ENCODE results near the gene SKAP1. TPM values are rescaled to one million over a fixed set of nuclear protein-coding genes. Genes with fewer than 3 reads are reported as not detected.

The SKAP1 gene
- total and polyA plus RNA-seq, 2 of the 13 experiments (the other 11 are each of a cell fraction or from before 2014, with no cell fraction given) = 0.21 TPM; not detected in 1

DNA sequence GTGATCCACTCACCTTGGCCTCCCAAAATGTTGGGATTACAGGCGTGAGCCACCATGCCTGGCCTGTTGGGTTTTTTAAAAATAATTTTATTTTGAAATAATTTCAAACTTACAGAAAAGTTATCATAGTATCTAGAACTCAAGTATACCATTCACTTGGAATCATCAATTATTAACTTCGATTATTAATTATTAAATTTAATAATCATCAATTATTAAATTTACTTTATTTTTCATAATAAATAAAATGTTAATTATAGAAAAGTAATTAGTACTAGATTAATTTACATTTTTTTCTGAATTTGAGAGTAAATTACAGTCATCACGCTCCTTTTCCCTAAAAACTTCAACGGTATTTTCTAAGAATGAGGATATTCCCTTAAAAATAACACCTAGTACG is 13.7 kb upstream of the SKAP1 start:
- ATAC-seq (no peak), FAIRE-seq (no peak), DNase-seq (ENCODE audit: low spot score) (no peak)
- ChIA-PET POLR2A (no interaction called here), CTCF (ENCODE audit: low intra/inter-chr PET ratio, low total read pairs) (no interaction called here)
- no peak overlapping the region for H3K4me2 ChIP-seq (ENCODE audit: low read depth, low read length)
- H3K4me3 ChIP-seq (replicated peaks in 1 of 3; ENCODE audit: insufficient read depth in 1 of 3, low read depth in 2 of 3, low read length in 3 of 3) = no peak overlapping the region
- no peaks in the 10 kb centered on the region for H3K4me1 ChIP-seq (ENCODE audit: insufficient read depth, low read length)
- H4K20me1 ChIP-seq (ENCODE audit: insufficient read depth, low read length) = no peaks in the 10 kb centered on the region
- H3K79me2 ChIP-seq (ENCODE audit: insufficient read depth, low read length) = no peaks in the 10 kb centered on the region
- H3K27me3 ChIP-seq (ENCODE audit: control insufficient read depth in 1 of 2, insufficient read depth in 2 of 2, low read length in 2 of 2) = peaks cover 3 to 34% of the 10 kb centered on the region in 2 experiments; a peak in 4 of 5 replicates
- H3K27ac ChIP-seq (ENCODE audit: extremely low read length, insufficient read depth, low read length) = no peak overlapping the region
- no peak overlapping the region for H3K9ac ChIP-seq (ENCODE audit: insufficient read depth, low read depth, low read length)
- no peaks in the 10 kb centered on the region for H3K9me3 ChIP-seq (ENCODE audit: low read length)
- H3K36me3 ChIP-seq (replicated peaks in 1 of 2; ENCODE audit: control insufficient read depth in 1 of 2, insufficient read depth in 2 of 2, low read length in 2 of 2) = no peaks in the 10 kb centered on the region
- no TSS peak for BruUV-seq (replicated peaks)
- TF ChIP-seq MZF1 (CRISPR knock-in tag; IDR thresholded peaks at IDR 0.05; ENCODE audit: borderline replicate concordance) (no peak), ZNF546 (CRISPR knock-in tag; conservative IDR thresholded peaks at IDR 0.05) (no peak), ZNF572 (CRISPR knock-in tag; IDR thresholded peaks at IDR 0.05) (no peak), CBX1 (IDR thresholded peaks at IDR 0.05; ENCODE audit: low read depth) (no peak), KAT2B (IDR thresholded peaks at IDR 0.05; ENCODE audit: borderline replicate concordance, low read depth, low read length) (no peak), CAMTA2 (CRISPR knock-in tag; IDR thresholded peaks at IDR 0.05; ENCODE audit: borderline replicate concordance) (no peak), NFIB (CRISPR knock-in tag; IDR thresholded peaks at IDR 0.05; ENCODE audit: borderline replicate concordance) (no peak), HES4 (CRISPR knock-in tag; IDR thresholded peaks at IDR 0.05; ENCODE audit: borderline replicate concordance) (no peak), ZMAT3 (CRISPR knock-in tag; conservative IDR thresholded peaks at IDR 0.05) (no peak), TEAD3 (CRISPR knock-in tag; optimal IDR thresholded peaks at IDR 0.05; ENCODE audit: borderline replicate concordance) (no peak), TCF7L2 (IDR thresholded peaks at IDR 0.05; ENCODE audit: low read depth, low read length) (no peak), ZNF138 (CRISPR knock-in tag; IDR thresholded peaks at IDR 0.05; ENCODE audit: low read depth) (no peak), GATAD1 (CRISPR knock-in tag; IDR thresholded peaks at IDR 0.05) (no peak), FOXA1 (IDR thresholded peaks at IDR 0.05) (no peak), FOXA1 (CRISPR knock-in tag; IDR thresholded peaks at IDR 0.05) (no peak), ETV6 (CRISPR knock-in tag; conservative IDR thresholded peaks at IDR 0.05) (no peak)
- TF ChIP-seq, protein P1, sequence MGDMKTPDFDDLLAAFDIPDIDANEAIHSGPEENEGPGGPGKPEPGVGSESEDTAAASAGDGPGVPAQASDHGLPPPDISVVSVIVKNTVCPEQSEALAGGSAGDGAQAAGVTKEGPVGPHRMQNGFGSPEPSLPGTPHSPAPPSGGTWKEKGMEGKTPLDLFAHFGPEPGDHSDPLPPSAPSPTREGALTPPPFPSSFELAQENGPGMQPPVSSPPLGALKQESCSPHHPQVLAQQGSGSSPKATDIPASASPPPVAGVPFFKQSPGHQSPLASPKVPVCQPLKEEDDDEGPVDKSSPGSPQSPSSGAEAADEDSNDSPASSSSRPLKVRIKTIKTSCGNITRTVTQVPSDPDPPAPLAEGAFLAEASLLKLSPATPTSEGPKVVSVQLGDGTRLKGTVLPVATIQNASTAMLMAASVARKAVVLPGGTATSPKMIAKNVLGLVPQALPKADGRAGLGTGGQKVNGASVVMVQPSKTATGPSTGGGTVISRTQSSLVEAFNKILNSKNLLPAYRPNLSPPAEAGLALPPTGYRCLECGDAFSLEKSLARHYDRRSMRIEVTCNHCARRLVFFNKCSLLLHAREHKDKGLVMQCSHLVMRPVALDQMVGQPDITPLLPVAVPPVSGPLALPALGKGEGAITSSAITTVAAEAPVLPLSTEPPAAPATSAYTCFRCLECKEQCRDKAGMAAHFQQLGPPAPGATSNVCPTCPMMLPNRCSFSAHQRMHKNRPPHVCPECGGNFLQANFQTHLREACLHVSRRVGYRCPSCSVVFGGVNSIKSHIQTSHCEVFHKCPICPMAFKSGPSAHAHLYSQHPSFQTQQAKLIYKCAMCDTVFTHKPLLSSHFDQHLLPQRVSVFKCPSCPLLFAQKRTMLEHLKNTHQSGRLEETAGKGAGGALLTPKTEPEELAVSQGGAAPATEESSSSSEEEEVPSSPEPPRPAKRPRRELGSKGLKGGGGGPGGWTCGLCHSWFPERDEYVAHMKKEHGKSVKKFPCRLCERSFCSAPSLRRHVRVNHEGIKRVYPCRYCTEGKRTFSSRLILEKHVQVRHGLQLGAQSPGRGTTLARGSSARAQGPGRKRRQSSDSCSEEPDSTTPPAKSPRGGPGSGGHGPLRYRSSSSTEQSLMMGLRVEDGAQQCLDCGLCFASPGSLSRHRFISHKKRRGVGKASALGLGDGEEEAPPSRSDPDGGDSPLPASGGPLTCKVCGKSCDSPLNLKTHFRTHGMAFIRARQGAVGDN (CRISPR knock-in tag; IDR thresholded peaks at IDR 0.05) = no peak
- TF ChIP-seq, protein P2, sequence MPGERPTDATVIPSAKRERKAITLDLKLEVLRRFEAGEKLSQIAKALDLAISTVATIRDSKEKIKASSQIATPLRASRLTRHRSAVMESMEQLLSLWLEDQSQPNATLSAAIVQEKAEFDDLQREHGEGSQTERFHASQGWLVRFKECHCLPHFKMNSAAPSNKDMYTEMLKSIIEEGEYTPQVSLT (CRISPR knock-in tag; IDR thresholded peaks at IDR 0.05; ENCODE audit: borderline replicate concordance, low read depth) = no peak
- TF ChIP-seq, protein P3, sequence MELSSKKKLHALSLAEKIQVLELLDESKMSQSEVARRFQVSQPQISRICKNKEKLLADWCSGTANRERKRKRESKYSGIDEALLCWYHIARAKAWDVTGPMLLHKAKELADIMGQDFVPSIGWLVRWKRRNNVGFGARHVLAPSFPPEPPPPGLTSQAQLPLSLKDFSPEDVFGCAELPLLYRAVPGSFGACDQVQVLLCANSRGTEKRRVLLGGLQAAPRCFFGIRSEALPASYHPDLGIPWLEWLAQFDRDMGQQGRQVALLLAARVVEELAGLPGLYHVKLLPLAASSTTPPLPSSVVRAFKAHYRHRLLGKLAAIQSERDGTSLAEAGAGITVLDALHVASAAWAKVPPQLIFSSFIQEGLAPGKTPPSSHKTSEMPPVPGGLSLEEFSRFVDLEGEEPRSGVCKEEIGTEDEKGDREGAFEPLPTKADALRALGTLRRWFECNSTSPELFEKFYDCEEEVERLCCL (CRISPR knock-in tag; IDR thresholded peaks at IDR 0.05; ENCODE audit: borderline replicate concordance) = no peak
- no peak overlapping the region for H2AFZ ChIP-seq (ENCODE audit: low read length)
- WGBS (ENCODE audit: low lambda C conversion rate) = 48% methylated on average over 5 of the region's 5 CpGs
- intact Hi-C loops (cut with micrococcal nuclease; ENCODE audit: unreplicated experiment) (no loop called here), in situ Hi-C loops (cut with HindIII; ENCODE audit: extremely low pct_ligation_motif_present, low pct_unique_long_range_greater_than_20kb) (no loop called here)

Measured in HepG2 (cell line).